ENCODE results near the gene TBPL1.

GRCh38 chr6:133990321-133990720 is 37.3 kb downstream of the TBPL1 start:
- no peak for TF ChIP-seq CTCF (IDR thresholded peaks at IDR 0.05)
- TF ChIP-seq GABPB1 (CRISPR knock-in tag; IDR thresholded peaks at IDR 0.05): no peak
- no peak for TF ChIP-seq JUN (CRISPR knock-in tag; IDR thresholded peaks at IDR 0.05)
- no peak for TF ChIP-seq CREB1 (CRISPR knock-in tag; IDR thresholded peaks at IDR 0.05)
- no peak for TF ChIP-seq MAX (CRISPR knock-in tag; IDR thresholded peaks at IDR 0.05)
- no peak for TF ChIP-seq TEAD4 (CRISPR knock-in tag; IDR thresholded peaks at IDR 0.05)
- TF ChIP-seq SP1 (CRISPR knock-in tag; conservative IDR thresholded peaks at IDR 0.05): no peak
- TF ChIP-seq USF1 (CRISPR knock-in tag; IDR thresholded peaks at IDR 0.05): no peak
- no peak for TF ChIP-seq E2F5 (CRISPR knock-in tag; IDR thresholded peaks at IDR 0.05)
